Neural progenitor cell (in vitro differentiated cells): Measurements from ENCODE around the gene NLRC3.

Experiments
- EZH2phosphoT487 ChIP-seq: fragments of 200-600 bp; sonication (generic); IDR thresholded peaks from 2 replicates; pipeline ENCODE4 v1.6.1; 2017; ENCODE audit warnings: antibody characterized with exemption
- TF ChIP-seq, protein P1 (sequence below): fragments of 200-600 bp; sonication (generic); IDR thresholded peaks from 2 replicates; pipeline ENCODE4 v1.5.1; 2017; ENCODE audit warnings: antibody characterized with exemption, mild to moderate bottlenecking

DNA sequence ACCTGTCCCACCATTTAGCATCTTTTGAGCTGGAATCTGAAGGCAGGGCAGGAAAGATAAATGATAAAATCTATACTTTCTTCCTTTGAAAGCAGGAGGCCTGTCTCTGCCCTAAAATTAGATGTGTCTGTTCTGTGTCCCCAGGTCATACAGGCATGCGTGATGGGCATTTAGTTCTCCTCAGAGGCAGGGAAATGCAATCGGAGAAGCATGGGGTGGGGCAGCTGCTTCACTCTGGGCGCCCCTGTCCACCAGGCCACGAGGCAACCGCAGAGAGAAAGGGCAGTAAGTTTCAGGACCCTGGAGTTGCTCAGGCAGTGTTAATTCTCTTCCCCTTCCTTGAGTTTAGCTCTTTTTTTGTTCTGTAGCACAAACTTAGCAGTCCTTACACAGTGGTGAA lies 51.3 kb downstream of the NLRC3 start:
- TF ChIP-seq, protein P1, sequence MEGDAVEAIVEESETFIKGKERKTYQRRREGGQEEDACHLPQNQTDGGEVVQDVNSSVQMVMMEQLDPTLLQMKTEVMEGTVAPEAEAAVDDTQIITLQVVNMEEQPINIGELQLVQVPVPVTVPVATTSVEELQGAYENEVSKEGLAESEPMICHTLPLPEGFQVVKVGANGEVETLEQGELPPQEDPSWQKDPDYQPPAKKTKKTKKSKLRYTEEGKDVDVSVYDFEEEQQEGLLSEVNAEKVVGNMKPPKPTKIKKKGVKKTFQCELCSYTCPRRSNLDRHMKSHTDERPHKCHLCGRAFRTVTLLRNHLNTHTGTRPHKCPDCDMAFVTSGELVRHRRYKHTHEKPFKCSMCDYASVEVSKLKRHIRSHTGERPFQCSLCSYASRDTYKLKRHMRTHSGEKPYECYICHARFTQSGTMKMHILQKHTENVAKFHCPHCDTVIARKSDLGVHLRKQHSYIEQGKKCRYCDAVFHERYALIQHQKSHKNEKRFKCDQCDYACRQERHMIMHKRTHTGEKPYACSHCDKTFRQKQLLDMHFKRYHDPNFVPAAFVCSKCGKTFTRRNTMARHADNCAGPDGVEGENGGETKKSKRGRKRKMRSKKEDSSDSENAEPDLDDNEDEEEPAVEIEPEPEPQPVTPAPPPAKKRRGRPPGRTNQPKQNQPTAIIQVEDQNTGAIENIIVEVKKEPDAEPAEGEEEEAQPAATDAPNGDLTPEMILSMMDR = no peak
- no peak for TF ChIP-seq EZH2phosphoT487
